Left forelimb (tissue), 1 donor: ENCODE measurements around the gene YJEFN3.

Source experiments
- DNase-seq: peaks from one replicate; pipeline ENCODE4 v3.0.0-alpha.2; 2018; ENCODE audit warnings: low spot score

YJEFN3 gene

DNA sequence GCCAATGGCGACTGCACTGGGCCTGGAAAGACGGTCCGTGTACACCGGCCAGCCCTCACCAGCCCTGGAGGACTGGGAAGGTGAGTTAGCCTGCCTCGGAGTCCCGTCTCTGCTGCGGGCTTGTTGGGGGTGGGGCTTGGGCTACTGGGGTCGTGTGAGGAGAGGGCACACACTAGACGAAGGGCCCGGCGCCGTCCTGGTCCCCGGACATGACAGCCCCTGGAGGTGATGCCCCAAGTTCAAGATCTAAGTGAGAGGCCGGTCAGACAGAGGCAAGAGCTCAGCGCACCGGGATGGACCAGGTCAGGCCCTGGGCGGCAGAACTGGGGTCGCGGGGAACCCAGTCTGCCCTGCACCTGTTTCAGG lies 11.0 kb downstream of the YJEFN3 start:
- no peak for DNase-seq

DNA sequence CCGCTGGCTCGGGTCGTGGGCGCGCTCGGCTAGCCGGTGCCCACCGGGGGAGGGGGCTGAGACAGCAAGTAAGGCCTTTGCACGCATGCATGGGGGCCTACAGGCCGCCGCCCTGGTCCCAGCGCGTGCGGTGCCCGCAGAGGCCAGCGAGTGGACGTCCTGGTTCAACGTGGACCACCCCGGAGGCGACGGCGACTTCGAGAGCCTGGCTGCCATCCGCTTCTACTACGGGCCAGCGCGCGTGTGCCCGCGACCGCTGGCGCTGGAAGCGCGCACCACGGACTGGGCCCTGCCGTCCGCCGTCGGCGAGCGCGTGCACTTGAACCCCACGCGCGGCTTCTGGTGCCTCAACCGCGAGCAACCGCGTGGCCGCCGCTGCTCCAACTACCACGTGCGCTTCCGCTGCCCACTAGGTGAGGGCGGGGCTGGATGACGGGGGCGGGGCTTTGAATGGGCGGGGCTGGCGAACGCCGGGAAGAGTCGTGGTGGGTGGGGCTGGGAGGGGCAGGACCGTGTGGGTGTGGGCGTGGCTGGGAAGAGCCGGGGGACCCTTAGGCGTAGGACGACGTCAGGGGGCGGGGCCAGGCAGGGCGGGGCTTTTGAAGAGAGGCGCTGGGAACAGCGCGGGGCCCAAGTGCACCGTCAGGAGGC lies 11.5 kb downstream of the YJEFN3 start:
- no peak for DNase-seq

DNA sequence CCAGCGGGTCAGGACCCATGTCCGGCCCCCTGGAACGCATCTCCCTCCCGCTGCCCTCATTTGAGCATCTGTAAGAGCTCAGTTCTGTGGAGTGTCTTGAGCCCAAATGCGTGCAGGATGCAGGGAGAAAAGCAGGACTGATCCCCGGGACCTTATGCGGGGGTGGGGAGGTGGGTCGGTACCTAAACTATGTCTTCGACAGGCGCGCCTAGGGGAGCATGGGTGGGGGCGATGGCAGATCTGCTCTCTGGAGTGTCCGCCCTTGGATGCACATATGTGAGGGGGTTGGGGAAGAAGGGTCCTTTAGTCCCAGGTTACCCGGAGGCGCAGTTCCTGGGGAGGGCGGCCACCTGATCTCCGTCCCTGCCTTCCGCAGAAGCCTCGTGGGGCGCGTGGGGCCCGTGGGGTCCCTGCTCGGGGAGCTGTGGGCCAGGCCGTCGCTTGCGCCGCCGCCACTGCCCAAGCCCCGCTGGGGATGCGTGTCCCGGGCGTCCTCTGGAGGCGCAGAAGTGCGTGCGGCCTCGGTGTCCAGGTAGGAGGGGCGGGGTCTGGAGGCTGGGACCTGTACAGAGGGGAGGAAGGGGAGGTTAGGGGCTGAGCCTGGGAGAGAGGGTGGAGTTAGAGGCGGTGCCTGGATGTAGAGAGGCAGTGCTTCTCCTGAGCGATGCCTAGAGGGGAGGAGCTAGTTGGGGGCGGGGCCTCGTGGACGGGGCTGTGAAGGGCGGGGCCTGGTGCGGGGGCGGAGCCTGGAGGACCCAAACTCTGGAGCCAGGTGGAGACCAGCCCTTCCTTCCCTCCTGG lies 12.2 kb downstream of the YJEFN3 start:
- DNase-seq, result no peak

DNA sequence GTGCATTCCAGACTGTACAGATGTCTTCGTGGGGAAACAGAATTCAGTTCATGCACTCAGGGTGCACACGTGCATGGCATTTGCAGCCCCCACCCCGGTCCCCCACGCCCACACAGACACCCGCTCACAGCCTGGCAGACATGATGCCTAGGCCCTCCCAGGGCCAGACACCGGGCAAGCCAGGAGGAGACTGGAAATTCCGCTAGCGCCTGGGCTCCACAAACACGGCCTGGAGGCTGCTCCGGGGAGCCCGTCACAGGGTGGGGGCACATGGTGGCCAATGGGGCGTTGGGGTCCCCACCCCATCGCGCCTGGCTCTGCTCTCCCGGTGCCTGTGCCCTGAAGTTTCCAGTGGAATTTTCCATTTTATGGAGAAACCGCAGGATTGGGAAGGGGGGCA lies 12.9 kb downstream of the YJEFN3 start:
- DNase-seq, result no peak

DNA sequence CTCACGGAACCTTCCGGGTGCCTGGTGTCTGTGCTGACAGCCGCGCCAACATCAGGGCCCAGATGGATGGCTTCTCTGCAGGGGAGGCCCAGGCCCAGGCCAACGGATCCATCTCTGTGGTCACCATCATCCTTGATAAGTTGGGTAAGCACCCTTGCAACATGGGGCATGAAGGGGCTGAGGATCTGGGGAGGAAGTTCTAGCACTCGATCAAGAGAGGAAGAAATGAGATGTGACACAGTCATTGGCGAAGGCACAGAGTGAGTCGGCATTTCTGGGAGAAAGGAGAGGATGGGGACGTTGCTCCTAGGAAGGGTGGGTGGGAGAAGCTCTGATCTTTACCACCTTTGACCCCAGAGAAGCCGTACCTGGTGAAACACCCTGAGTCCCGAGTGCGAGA lies 13.8 kb downstream of the YJEFN3 start:
- no peak for DNase-seq

DNA sequence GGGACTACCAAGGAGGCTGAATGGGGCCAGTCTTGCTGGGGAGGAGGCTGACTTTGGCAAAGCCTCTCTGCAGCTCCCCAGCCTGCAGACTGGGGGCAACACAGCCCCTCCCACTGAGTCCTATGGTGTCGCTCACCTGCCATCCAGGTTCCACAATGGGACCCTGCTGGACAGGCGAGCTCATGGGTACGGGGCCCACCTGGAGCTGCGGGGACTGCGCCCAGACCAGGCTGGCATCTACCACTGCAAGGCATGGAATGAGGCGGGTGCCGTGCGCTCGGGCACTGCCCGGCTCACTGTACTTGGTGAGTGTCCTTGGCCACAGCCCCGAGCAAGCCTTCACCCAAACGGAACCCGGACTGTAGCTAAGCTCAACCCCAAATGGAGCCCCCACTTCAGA lies 14.4 kb downstream of the YJEFN3 start:
- no peak for DNase-seq

DNA sequence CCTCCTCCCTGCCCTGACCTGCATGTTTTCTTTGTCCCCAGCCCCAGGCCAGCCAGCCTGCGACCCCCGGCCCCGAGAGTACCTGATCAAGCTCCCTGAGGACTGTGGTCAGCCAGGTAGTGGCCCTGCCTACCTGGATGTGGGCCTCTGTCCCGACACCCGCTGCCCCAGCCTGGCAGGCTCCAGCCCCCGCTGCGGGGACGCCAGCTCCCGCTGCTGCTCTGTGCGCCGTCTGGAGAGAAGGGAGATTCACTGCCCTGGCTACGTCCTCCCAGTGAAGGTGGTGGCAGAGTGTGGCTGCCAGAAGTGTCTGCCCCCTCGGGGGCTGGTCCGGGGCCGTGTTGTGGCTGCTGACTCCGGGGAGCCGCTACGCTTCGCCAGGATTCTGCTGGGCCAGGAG lies 14.9 kb downstream of the YJEFN3 start:
- DNase-seq, result no peak

DNA sequence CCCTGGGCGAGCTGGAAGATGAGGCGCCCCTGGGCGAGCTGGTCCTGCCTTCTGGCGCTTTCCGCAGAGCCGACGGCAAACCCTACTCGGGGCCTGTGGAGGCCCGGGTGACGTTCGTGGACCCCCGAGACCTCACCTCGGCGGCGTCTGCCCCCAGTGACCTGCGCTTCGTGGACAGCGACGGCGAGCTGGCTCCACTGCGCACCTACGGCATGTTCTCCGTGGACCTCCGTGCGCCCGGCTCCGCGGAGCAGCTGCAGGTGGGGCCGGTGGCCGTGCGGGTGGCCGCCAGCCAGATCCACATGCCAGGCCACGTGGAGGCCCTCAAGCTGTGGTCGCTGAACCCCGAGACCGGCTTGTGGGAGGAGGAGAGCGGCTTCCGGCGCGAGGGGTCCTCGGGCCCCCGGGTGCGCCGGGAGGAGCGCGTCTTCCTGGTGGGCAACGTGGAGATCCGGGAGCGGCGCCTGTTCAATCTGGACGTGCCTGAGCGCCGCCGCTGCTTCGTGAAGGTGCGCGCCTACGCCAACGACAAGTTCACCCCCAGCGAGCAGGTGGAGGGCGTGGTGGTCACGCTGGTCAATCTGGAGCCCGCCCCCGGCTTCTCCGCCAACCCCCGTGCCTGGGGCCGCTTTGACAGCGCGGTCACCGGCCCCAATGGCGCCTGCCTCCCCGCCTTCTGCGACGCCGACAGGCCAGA lies 15.7 kb downstream of the YJEFN3 start:
- DNase-seq, result no peak

DNA sequence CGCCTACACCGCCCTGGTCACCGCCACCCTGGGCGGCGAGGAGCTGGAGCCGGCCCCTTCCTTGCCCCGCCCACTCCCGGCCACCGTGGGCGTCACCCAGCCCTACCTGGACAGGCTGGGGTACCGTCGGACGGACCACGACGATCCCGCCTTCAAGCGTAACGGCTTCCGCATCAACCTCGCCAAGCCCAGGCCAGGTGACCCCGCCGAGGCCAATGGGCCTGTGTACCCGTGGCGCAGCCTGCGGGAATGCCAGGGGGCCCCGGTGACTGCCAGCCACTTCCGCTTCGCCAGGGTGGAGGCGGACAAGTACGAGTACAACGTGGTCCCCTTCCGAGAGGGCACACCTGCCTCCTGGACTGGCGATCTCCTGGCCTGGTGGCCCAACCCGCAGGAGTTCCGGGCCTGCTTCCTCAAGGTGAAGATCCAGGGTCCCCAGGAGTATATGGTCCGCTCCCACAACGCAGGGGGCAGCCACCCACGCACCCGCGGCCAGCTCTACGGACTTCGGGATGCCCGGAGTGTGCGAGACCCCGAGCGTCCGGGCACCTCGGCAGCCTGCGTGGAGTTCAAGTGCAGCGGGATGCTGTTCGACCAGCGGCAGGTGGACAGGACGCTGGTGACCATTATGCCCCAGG lies 16.4 kb downstream of the YJEFN3 start:
- no peak for DNase-seq

DNA sequence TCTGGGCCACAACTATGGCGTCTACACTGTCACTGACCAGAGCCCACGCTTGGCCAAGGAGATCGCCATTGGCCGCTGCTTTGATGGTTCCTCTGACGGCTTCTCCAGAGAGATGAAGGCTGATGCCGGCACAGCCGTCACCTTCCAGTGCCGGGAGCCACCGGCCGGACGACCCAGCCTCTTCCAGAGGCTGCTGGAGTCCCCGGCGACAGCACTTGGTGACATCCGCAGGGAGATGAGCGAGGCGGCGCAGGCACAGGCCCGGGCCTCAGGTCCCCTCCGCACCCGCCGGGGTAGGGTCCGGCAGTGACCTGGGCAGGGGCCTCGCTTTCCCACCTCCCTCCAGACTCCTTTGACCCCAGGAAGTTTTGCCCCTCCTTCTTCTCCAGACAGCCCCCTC lies 17.0 kb downstream of the YJEFN3 start:
- DNase-seq, result no peak

DNA sequence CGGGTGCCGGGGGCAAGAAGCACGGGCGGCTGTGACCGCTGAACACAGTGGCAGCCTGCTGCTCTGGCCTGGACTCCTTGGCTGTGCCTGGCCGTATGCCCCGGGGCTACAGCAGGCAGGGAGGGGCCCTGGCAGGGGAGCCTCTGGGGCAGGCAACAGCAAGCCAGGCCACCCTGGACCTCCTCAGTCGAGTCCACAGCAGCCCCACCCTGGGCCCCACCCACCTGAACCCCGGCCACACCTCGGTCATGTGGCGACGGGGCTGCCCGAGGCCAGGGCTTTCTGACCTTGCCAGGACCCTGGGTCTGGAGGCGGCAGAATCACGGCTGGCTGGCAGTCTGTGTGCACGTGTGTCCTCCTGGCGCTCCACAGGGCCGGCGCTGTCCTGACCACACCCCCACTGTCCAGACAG lies 18.0 kb downstream of the YJEFN3 start:
- DNase-seq, result no peak

DNA sequence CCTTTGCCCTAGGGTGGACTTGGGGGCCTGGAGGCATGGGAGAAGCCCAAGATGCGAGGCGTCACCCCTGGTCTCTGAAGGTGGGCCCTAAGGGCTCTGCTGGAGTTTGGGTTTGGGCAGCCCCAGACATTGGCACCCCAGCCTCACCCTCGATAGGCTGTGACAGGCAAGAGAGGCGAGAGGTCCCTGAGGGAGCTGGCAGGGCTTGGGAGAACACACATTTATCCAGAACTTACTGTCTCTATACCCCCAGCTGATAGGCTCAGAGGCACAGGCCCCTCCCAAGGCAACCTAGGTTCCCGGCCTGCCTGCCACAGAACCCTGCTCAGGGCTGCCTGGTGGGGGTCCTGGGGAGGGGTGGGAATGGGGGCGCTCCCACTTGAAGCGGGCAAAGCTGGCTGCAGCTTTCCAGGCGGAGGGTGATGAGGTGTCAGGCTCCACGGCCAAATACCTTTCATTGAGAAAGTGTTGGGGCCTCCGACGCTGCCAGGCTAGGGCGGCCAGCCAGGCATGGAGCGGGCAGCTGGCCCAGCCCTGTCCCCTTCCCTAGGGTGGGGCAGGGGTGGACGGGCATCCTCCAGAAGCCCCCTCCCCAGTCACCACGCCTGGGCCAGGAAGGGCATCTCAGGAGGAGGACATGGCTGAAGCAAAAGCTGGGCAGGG lies 19.1 kb downstream of the YJEFN3 start:
- no peak for DNase-seq

DNA sequence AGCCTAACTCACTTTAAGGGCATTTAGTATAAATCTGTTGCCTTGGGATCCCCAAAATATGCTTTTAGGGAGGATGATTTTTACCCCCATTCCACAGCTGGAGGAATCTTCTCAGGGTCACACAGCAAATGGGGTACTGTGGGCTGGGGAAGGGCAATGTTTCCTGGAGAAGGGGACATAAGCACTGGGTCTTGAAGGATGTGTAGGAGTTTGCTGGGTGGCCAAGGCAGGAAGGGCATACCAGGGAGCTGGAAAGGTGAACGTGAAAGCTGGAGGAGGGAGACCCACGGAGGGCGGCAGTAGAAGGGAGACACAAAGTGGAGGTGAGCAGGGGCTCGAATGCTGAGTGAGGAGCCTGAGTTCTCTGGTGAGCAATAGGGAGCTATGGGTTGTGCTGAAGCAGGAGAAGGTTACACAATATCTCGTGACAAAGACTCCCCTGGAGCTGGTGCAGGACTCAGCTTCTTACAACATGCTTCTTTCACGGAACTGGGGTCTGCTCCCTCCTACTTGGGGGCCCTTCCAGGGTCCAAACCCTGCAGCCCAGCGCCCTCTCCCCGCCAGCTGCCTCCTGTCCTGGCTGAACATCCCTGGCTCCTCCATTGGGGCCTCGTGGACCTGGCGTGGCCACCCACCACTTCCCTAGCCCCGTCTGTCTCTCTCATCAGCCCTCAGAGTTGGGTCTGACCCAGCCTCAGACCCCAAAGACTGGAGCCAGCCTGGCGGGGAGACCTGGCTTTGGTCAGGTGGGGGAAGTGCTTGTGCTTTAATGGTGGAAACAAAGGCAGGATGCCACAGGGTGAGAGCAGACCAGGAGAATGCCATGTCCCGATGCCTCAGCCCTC lies 20.4 kb downstream of the YJEFN3 start:
- no peak for DNase-seq

DNA sequence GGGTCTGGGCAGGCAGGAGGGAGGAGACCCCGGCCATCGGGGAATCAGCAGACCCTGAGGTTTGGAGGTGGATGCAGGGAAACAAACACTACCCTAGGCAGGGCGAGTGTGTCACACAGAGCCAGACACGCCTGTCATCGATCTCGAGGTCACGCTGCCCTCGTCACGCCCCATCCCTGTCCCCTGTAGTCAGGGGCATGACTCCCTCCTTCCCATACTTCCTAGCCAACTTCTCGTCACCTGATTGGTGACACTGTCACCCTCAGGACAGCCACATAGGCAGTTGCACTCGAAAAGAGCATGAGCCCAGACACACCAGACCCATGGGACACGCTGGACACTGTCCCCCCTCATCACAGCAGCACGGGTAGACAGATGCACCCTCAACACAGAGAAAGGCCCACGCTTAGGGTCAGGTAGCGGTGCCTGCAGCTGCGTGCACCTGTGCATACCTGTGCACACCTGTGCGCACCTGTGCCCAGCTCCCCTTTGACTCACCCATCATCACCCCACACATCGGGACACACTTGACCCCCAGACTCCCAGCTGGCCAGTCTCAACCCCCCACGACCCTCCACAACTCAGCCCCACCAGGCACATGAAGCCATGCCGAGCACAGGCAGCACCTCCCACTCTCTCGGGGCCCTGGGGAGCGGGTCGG lies 21.2 kb downstream of the YJEFN3 start:
- no peak for DNase-seq

DNA sequence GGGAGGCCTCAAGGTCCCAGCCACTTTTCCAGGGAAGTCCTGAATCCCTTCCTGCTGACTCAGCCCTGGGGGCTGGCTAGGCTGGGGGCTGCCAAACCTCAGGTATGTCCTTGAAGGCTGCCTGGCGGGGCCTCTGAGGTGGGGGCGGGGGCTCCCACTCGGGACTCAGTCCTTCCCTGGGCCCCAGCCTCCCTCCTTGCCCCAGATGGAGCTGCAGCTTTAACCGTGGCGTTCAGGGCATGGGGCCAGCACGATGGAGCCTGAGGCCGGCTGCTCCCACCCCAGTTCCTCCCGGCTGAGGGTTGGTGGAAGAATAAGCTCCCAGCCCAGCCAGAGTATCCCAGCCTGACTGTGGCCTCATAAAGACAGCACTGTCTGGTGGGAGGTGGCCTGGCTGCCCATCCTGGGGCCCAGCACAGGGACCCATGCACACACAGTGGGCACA lies 21.8 kb downstream of the YJEFN3 start:
- DNase-seq, result peak; percentile 62

DNA sequence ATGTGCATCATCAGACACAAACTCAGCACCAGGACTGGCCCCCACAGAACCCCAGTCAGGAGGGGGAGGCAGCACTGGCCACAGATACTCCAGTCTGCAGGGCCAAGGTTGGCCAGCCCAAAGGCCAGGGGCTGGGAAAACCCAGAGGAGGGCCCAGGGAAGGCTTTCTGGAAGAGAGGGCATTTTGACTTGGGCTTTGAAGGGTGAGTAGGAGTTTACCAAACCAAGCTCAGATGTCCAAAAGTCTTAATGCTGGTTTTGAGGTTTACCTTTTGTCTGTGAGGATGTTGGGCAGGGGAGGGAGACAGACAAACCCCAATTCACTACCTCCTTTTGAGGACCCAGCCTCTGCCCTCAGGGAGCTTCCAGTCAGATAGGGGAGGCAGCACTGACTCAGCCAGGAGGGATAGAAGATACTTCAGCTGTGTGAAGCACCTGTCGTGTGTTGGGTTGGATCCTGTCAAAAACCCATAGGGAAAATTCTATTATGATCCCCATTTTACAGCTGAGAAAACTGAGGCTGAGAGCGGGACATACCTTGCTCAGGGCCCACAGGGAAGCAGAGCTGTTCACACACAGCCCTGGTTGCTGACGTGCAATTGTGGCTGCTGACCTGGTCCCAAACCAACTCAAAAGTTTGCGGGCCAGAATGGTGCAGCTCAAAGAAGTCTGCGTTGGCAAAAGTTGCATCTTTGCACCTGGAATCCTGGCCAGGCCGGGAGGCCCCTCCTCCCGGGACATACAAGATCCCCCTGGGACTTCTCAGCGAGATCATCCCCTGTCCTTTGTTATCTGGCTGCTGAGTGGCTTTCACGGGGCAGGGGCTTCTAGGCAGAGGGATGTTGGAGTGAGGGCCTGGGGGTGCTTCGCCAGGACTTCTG lies 22.5 kb downstream of the YJEFN3 start:
- DNase-seq, result no peak

DNA sequence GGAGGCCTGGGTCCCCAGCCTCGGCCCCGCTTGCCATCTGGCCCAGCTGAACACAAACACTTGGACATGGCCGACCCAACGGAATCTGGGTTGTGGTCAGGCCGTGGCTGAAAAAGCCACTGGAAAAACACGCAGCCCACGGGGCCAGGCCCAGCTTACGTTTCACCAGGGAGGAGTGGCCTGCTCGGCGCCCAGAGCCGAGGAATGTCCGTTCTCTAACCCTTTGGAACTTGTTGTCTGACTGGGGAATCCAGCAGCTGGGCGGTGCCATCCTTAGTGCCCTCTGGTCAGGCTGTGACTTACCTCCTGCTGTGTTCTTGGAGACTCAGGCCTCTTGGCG lies 23.1 kb downstream of the YJEFN3 start:
- DNase-seq, result peak; percentile 67

DNA sequence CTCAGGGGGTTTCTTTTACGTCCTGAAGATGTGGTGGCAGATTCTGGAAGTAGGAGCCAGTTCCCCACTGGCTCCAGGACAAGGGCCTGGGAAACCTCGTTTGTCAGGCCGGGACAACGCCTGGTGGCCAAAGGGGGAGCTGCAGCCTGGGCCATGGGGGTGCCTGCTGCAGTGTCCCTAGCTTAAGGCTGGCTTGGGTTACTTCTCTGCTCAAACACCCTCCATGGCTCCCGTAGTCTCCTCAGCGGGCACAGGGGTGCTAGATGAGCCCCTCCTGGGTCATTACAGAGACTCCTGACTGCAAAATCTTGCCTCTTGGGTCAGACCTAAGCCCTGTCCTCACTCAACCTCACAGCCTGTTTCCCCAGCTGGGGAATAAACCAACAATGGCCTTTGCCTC lies 24.1 kb downstream of the YJEFN3 start:
- DNase-seq, result no peak

DNA sequence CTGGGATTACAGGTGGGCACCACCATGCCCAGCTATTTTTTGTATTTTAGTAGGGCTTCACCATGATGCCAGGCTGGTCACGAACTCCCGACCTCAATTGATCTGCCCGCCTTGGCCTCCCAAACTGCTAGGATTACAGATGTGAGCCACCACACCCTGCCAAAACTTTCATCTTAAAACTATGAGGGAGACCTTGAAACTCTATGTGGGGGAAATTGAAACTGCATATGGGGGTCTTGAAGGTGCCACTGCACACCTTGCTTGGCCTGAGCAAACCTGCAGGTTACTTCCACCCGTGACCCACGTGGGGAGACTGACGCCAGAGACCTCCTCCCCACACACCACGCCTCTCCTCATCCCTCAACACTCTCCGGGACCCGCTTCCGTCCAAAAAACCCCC lies 25.0 kb downstream of the YJEFN3 start:
- DNase-seq, result no peak
